ENCODE results near the gene MFAP4.

MFAP4 gene

GRCh38 chr17:19361326-19361725 lies 25.7 kb downstream of the MFAP4 start:
- Histone ChIP-seq H3K4me3 (ENCODE audit: low read length) (no peak overlapping the region), H3K9me3 (ENCODE audit: insufficient read depth, low read length) (no peaks in the 10 kb centered on the region), H2AFZ (ENCODE audit: low read depth, low read length) (no peak overlapping the region), H3K4me2 (ENCODE audit: low read length) (peak overlapping the region; percentile 65; the same call in 1 of the 2 replicates), H3K36me3 (replicated peaks; ENCODE audit: low read depth, low read length) (no peaks in the 10 kb centered on the region), H3K79me2 (ENCODE audit: low read length) (no peaks in the 10 kb centered on the region), H4K20me1 (ENCODE audit: insufficient read depth, low read length) (no peaks in the 10 kb centered on the region), H3K4me1 (ENCODE audit: low read length) (no peaks in the 10 kb centered on the region), H3K27ac (ENCODE audit: low read length) (no peak overlapping the region), H3K27me3 (ENCODE audit: low read depth, low read length) (no peaks in the 10 kb centered on the region), H3K9ac (ENCODE audit: low read length) (no peak overlapping the region)
- no peak for TF ChIP-seq CTCF (IDR thresholded peaks at IDR 0.05; ENCODE audit: low read depth, low read length)
- TF ChIP-seq EZH2phosphoT487 (IDR thresholded peaks at IDR 0.05; ENCODE audit: low read depth) = no peak

- no peaks in the 10 kb centered on the region for H4K20me1 ChIP-seq (ENCODE audit: insufficient read depth, low read length)
- TF ChIP-seq CTCF (IDR thresholded peaks at IDR 0.05; ENCODE audit: low read depth, low read length) (no peak), EZH2phosphoT487 (IDR thresholded peaks at IDR 0.05; ENCODE audit: low read depth) (no peak)
- H3K4me2 ChIP-seq (ENCODE audit: low read length) = no peak overlapping the region
- H3K36me3 ChIP-seq (replicated peaks; ENCODE audit: low read depth, low read length) = no peaks in the 10 kb centered on the region
- H3K27me3 ChIP-seq (ENCODE audit: low read depth, low read length) = no peaks in the 10 kb centered on the region
- no peaks in the 10 kb centered on the region for H3K4me1 ChIP-seq (ENCODE audit: low read length)
- no peaks in the 10 kb centered on the region for H3K79me2 ChIP-seq (ENCODE audit: low read length)
- H2AFZ ChIP-seq (ENCODE audit: low read depth, low read length) = no peak overlapping the region
- no peak overlapping the region for H3K4me3 ChIP-seq (ENCODE audit: low read length)
- H3K9me3 ChIP-seq (ENCODE audit: insufficient read depth, low read length) = no peaks in the 10 kb centered on the region
- no peak overlapping the region for H3K9ac ChIP-seq (ENCODE audit: low read length)
- no peak overlapping the region for H3K27ac ChIP-seq (ENCODE audit: low read length)
Measured at GRCh38 chr17:19360772-19361171, 26.2 kb downstream of the MFAP4 start.

GRCh38 chr17:19359856-19360255 lies 27.1 kb downstream of the MFAP4 start:
- TF ChIP-seq CTCF (IDR thresholded peaks at IDR 0.05; ENCODE audit: low read depth, low read length) (no peak), EZH2phosphoT487 (IDR thresholded peaks at IDR 0.05; ENCODE audit: low read depth) (no peak)
- Histone ChIP-seq H3K9me3 (ENCODE audit: insufficient read depth, low read length) (no peaks in the 10 kb centered on the region), H3K36me3 (replicated peaks; ENCODE audit: low read depth, low read length) (no peaks in the 10 kb centered on the region), H3K27me3 (ENCODE audit: low read depth, low read length) (no peaks in the 10 kb centered on the region), H3K4me3 (ENCODE audit: low read length) (no peak overlapping the region), H3K4me1 (ENCODE audit: low read length) (no peaks in the 10 kb centered on the region), H3K79me2 (ENCODE audit: low read length) (no peaks in the 10 kb centered on the region), H2AFZ (ENCODE audit: low read depth, low read length) (no peak overlapping the region), H3K9ac (ENCODE audit: low read length) (no peak overlapping the region), H3K4me2 (ENCODE audit: low read length) (no peak overlapping the region), H3K27ac (ENCODE audit: low read length) (no peak overlapping the region), H4K20me1 (ENCODE audit: insufficient read depth, low read length) (no peaks in the 10 kb centered on the region)

GRCh38 chr17:19359151-19359550 lies 27.8 kb downstream of the MFAP4 start:
- Histone ChIP-seq H3K4me1 (ENCODE audit: low read length) (no peaks in the 10 kb centered on the region), H3K36me3 (replicated peaks; ENCODE audit: low read depth, low read length) (no peaks in the 10 kb centered on the region), H3K9me3 (ENCODE audit: insufficient read depth, low read length) (no peaks in the 10 kb centered on the region), H2AFZ (ENCODE audit: low read depth, low read length) (no peak overlapping the region), H3K4me2 (ENCODE audit: low read length) (no peak overlapping the region), H3K27ac (ENCODE audit: low read length) (no peak overlapping the region), H3K27me3 (ENCODE audit: low read depth, low read length) (no peaks in the 10 kb centered on the region), H3K4me3 (ENCODE audit: low read length) (no peak overlapping the region), H4K20me1 (ENCODE audit: insufficient read depth, low read length) (no peaks in the 10 kb centered on the region), H3K79me2 (ENCODE audit: low read length) (no peaks in the 10 kb centered on the region), H3K9ac (ENCODE audit: low read length) (no peak overlapping the region)
- no peak for TF ChIP-seq CTCF (IDR thresholded peaks at IDR 0.05; ENCODE audit: low read depth, low read length)
